H1 (cell line): ENCODE results near the gene MPHOSPH10. TPM values are rescaled to one million over a fixed set of nuclear protein-coding genes. Genes with fewer than 3 reads are reported as not detected.

ENCODE experiments used
- BCL11A ChIP-seq, 2 experiments: IDR thresholded peaks; one replicate each; pipeline ENCODE4 v1.6.1; 2011; ENCODE audit warnings: low read depth in 2 of 2, low read length in 2 of 2, mild to moderate bottlenecking in 2 of 2
- POLR2A ChIP-seq, 2 experiments: IDR thresholded peaks; 1 replicate in 1 of 2; 2 replicates in 1 of 2; pipeline ENCODE4 v1.6.1; 2011; ENCODE audit warnings: low read depth in 2 of 2, low read length in 2 of 2, mild to moderate bottlenecking in 2 of 2; ENCODE audit errors: control extremely low read depth in 1 of 2
- SAP30 ChIP-seq: fragments of 300-600 bp; sonication (generic); IDR thresholded peaks from 2 replicates; pipeline ENCODE4 v1.7.1; 2012; ENCODE audit warnings: low read length, moderate library complexity, mild to moderate bottlenecking, inconsistent platforms; ENCODE audit not compliant: insufficient read depth, insufficient replicate concordance
- SP1 ChIP-seq: IDR thresholded peaks from 2 replicates; pipeline ENCODE4 v1.6.1; 2011; ENCODE audit warnings: low read depth, low read length
- TBP ChIP-seq: IDR thresholded peaks from 2 replicates; pipeline ENCODE4 v1.6.1; 2011; ENCODE audit warnings: low read depth, low read length, improper control_type of control experiment
- TEAD4 ChIP-seq: IDR thresholded peaks from 2 replicates; pipeline ENCODE4 v1.6.1; 2012; ENCODE audit warnings: low read depth, low read length, inconsistent platforms, mixed read lengths
- YY1 ChIP-seq: IDR thresholded peaks from 2 replicates; pipeline ENCODE4 v1.6.1; 2011; ENCODE audit warnings: low read depth, mild to moderate bottlenecking, low read length
- polyA plus RNA-seq, 7 experiments: library from polyadenylated mRNA; depleted of rRNA in 3 of 7; stranded (reverse) in 5 of 7; unstranded in 2 of 7; fragments of >200 nt in 5 of 7; fragments of 200-250 nt in 2 of 7; gene quantifications; 1 replicate in 5 of 7; 2 replicates in 1 of 7; 4 replicates in 1 of 7; pipeline versions ENCODE4 v1.2.1 to v1.2.3, GENCODE V29; 2011 to 2013; ENCODE audit warnings: missing spikeins in 2 of 7, mixed read lengths in 2 of 7
- total RNA-seq: library from RNA; stranded (reverse); fragmentation: NEBNext Ultra II Directional; extraction: Animal tissue kit (Norgen Biotek cat#: 25700); gene quantifications from 2 replicates; pipeline ENCODE4 v1.2.1, GENCODE V29; 2021
- TF ChIP-seq, protein P1 (sequence below): fragments of 300-600 bp; sonication (generic); IDR thresholded peaks from 2 replicates; pipeline ENCODE4 v1.7.1; 2012; ENCODE audit warnings: low read length, moderate library complexity, mild to moderate bottlenecking, inconsistent platforms; ENCODE audit not compliant: insufficient replicate concordance

Gene MPHOSPH10
- total and polyA plus RNA-seq, 2 of the 8 experiments (the other 6 are each of a cell fraction or from before 2014, with no cell fraction given), result 4.5 to 39.1 TPM

DNA sequence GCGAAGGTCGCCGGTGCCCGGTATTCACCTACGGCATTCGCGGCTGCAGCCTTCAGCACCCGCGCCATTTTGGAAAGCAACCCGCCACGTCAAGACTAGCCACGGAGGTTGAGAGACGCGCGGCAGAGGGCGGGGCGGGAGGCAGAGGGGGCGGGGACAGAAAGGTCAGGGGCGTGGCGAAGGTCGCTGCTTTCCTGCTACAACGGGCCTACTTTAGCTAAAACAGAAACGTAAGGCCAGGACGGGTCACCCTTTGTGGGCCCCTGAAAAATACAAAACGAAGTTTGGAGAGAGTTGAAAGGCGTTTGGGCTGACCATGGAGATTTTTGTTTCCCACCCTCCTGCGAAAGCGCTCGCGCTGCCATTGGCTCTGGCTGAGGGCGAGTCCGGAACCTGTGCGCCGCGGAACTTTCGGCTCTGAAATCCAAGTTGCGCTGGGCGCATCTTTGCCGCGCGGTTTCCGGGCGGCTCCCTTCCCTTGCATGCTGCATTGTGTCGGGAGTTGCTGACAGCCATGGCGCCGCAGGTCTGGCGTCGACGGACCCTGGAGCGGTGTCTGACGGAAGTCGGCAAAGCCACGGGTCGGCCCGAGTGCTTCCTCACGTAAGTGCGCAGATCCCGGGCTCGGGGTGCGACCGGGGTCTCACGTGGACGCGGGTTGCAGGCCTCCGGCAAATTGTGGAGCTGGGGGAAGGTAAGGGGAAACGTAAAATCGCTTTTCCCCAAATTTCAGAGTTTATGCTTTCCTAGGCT is at the start of gene MPHOSPH10, which contains the start of gene MCEE (continued):
- TF ChIP-seq, protein P1, sequence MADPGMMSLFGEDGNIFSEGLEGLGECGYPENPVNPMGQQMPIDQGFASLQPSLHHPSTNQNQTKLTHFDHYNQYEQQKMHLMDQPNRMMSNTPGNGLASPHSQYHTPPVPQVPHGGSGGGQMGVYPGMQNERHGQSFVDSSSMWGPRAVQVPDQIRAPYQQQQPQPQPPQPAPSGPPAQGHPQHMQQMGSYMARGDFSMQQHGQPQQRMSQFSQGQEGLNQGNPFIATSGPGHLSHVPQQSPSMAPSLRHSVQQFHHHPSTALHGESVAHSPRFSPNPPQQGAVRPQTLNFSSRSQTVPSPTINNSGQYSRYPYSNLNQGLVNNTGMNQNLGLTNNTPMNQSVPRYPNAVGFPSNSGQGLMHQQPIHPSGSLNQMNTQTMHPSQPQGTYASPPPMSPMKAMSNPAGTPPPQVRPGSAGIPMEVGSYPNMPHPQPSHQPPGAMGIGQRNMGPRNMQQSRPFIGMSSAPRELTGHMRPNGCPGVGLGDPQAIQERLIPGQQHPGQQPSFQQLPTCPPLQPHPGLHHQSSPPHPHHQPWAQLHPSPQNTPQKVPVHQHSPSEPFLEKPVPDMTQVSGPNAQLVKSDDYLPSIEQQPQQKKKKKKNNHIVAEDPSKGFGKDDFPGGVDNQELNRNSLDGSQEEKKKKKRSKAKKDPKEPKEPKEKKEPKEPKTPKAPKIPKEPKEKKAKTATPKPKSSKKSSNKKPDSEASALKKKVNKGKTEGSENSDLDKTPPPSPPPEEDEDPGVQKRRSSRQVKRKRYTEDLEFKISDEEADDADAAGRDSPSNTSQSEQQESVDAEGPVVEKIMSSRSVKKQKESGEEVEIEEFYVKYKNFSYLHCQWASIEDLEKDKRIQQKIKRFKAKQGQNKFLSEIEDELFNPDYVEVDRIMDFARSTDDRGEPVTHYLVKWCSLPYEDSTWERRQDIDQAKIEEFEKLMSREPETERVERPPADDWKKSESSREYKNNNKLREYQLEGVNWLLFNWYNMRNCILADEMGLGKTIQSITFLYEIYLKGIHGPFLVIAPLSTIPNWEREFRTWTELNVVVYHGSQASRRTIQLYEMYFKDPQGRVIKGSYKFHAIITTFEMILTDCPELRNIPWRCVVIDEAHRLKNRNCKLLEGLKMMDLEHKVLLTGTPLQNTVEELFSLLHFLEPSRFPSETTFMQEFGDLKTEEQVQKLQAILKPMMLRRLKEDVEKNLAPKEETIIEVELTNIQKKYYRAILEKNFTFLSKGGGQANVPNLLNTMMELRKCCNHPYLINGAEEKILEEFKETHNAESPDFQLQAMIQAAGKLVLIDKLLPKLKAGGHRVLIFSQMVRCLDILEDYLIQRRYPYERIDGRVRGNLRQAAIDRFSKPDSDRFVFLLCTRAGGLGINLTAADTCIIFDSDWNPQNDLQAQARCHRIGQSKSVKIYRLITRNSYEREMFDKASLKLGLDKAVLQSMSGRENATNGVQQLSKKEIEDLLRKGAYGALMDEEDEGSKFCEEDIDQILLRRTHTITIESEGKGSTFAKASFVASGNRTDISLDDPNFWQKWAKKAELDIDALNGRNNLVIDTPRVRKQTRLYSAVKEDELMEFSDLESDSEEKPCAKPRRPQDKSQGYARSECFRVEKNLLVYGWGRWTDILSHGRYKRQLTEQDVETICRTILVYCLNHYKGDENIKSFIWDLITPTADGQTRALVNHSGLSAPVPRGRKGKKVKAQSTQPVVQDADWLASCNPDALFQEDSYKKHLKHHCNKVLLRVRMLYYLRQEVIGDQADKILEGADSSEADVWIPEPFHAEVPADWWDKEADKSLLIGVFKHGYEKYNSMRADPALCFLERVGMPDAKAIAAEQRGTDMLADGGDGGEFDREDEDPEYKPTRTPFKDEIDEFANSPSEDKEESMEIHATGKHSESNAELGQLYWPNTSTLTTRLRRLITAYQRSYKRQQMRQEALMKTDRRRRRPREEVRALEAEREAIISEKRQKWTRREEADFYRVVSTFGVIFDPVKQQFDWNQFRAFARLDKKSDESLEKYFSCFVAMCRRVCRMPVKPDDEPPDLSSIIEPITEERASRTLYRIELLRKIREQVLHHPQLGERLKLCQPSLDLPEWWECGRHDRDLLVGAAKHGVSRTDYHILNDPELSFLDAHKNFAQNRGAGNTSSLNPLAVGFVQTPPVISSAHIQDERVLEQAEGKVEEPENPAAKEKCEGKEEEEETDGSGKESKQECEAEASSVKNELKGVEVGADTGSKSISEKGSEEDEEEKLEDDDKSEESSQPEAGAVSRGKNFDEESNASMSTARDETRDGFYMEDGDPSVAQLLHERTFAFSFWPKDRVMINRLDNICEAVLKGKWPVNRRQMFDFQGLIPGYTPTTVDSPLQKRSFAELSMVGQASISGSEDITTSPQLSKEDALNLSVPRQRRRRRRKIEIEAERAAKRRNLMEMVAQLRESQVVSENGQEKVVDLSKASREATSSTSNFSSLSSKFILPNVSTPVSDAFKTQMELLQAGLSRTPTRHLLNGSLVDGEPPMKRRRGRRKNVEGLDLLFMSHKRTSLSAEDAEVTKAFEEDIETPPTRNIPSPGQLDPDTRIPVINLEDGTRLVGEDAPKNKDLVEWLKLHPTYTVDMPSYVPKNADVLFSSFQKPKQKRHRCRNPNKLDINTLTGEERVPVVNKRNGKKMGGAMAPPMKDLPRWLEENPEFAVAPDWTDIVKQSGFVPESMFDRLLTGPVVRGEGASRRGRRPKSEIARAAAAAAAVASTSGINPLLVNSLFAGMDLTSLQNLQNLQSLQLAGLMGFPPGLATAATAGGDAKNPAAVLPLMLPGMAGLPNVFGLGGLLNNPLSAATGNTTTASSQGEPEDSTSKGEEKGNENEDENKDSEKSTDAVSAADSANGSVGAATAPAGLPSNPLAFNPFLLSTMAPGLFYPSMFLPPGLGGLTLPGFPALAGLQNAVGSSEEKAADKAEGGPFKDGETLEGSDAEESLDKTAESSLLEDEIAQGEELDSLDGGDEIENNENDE, result no peak
- TF ChIP-seq TEAD4, result 0 out of 2 replicates have a peak, but pooled peaks have one; percentile 29
- TF ChIP-seq SP1, result peak; percentile 72; the same call in 1 of the 2 replicates
- no peak for TF ChIP-seq BCL11A (IDR thresholded peaks at IDR 0.05; ENCODE audit: low read depth in 2 of 2, low read length in 2 of 2)
- TF ChIP-seq YY1, result peak; percentile 95
- no peak for TF ChIP-seq SAP30
- TF ChIP-seq TBP, result peak; percentile 93
- TF ChIP-seq POLR2A (IDR thresholded peaks at IDR 0.05; ENCODE audit: control extremely low read depth in 1 of 2, low read depth in 2 of 2, low read length in 2 of 2), result peak; percentile 79 to 88
